ENCODE results near the gene SPINT1.

SPINT1 gene

GRCh38 chr15:40812721-40813425 lies 31.0 kb upstream of the SPINT1 start:
- Histone ChIP-seq H3K79me2 (ENCODE audit: control insufficient read depth, insufficient read depth, low read length) (no peaks in the 10 kb centered on the region), H4K5ac (ENCODE audit: low read length) (no peak overlapping the region), H3K4me1 (ENCODE audit: control insufficient read depth, low read depth, low read length) (no peaks in the 10 kb centered on the region), H3K23ac (ENCODE audit: low read length) (no peak overlapping the region), H2BK120ac (ENCODE audit: low read depth, low read length) (no peak overlapping the region), H3K79me1 (ENCODE audit: low read length) (no peaks in the 10 kb centered on the region), H3K36me3 (ENCODE audit: control insufficient read depth, insufficient read depth, low read length) (peaks cover 2% of the 10 kb centered on the region), H3K27me3 (ENCODE audit: insufficient read depth, low read length, poor library complexity) (no peaks in the 10 kb centered on the region), H4K8ac (ENCODE audit: low read depth, low read length) (no peak overlapping the region), H3K56ac (ENCODE audit: low read length) (no peak overlapping the region), H3K4me3 (ENCODE audit: low read length) (no peak overlapping the region), H2BK5ac (ENCODE audit: low read length) (no peak overlapping the region), H3K4ac (ENCODE audit: low read depth, low read length) (no peak overlapping the region), H3K9ac (ENCODE audit: low read length) (no peak overlapping the region), H3K4me2 (ENCODE audit: low read length) (no peak overlapping the region), H2AK5ac (ENCODE audit: low read length) (no peak overlapping the region), H2BK15ac (replicated peaks; ENCODE audit: low read depth) (no peak overlapping the region), H3K18ac (ENCODE audit: low read length) (no peak overlapping the region), H3K27ac (ENCODE audit: low read depth, low read length) (no peak overlapping the region)
- no peak for DNase-seq
- WGBS (ENCODE audit: extremely low coverage, insufficient coverage, low lambda C conversion rate) = no CpG with 5 or more reads among the region's 12 CpGs

GRCh38 chr15:40815042-40815698 lies 28.7 kb upstream of the SPINT1 start:
- no peak overlapping the region for H2BK15ac ChIP-seq (replicated peaks; ENCODE audit: low read depth)
- H4K8ac ChIP-seq (ENCODE audit: low read depth, low read length) = no peak overlapping the region
- no peaks in the 10 kb centered on the region for H3K79me2 ChIP-seq (ENCODE audit: control insufficient read depth, insufficient read depth, low read length)
- no peak overlapping the region for H3K18ac ChIP-seq (ENCODE audit: low read length)
- no peak overlapping the region for H3K4me3 ChIP-seq (ENCODE audit: low read length)
- H3K4me2 ChIP-seq (ENCODE audit: low read length) = no peak overlapping the region
- no peaks in the 10 kb centered on the region for H3K27me3 ChIP-seq (ENCODE audit: insufficient read depth, low read length, poor library complexity)
- peaks cover 2% of the 10 kb centered on the region for H3K36me3 ChIP-seq (ENCODE audit: control insufficient read depth, insufficient read depth, low read length)
- H2BK5ac ChIP-seq (ENCODE audit: low read length) = no peak overlapping the region
- no peak overlapping the region for H3K4ac ChIP-seq (ENCODE audit: low read depth, low read length)
- no peak overlapping the region for H3K56ac ChIP-seq (ENCODE audit: low read length)
- WGBS (ENCODE audit: extremely low coverage, insufficient coverage, low lambda C conversion rate) = no CpG with 5 or more reads among the region's 4 CpGs
- H3K27ac ChIP-seq (ENCODE audit: low read depth, low read length) = no peak overlapping the region
- H4K5ac ChIP-seq (ENCODE audit: low read length) = no peak overlapping the region
- H3K4me1 ChIP-seq (ENCODE audit: control insufficient read depth, low read depth, low read length) = no peaks in the 10 kb centered on the region
- H2AK5ac ChIP-seq (ENCODE audit: low read length) = no peak overlapping the region
- no peaks in the 10 kb centered on the region for H3K79me1 ChIP-seq (ENCODE audit: low read length)
- H3K23ac ChIP-seq (ENCODE audit: low read length) = no peak overlapping the region
- no peak overlapping the region for H3K9ac ChIP-seq (ENCODE audit: low read length)
- H2BK120ac ChIP-seq (ENCODE audit: low read depth, low read length) = no peak overlapping the region
- no peak for DNase-seq

GRCh38 chr15:40819048-40819447 lies 24.8 kb upstream of the SPINT1 start:
- no peak overlapping the region for H3K27ac ChIP-seq (ENCODE audit: low read depth, low read length)
- no peaks in the 10 kb centered on the region for H3K4me1 ChIP-seq (ENCODE audit: control insufficient read depth, low read depth, low read length)
- no peak for DNase-seq
- no peak overlapping the region for H3K4me2 ChIP-seq (ENCODE audit: low read length)
- no peaks in the 10 kb centered on the region for H3K79me2 ChIP-seq (ENCODE audit: control insufficient read depth, insufficient read depth, low read length)
- H3K4ac ChIP-seq (ENCODE audit: low read depth, low read length) = no peak overlapping the region
- H3K4me3 ChIP-seq (ENCODE audit: low read length) = no peak overlapping the region
- H3K36me3 ChIP-seq (ENCODE audit: control insufficient read depth, insufficient read depth, low read length) = peaks cover under 1% of the 10 kb centered on the region
- H3K56ac ChIP-seq (ENCODE audit: low read length) = no peak overlapping the region
- no peak overlapping the region for H2BK15ac ChIP-seq (replicated peaks; ENCODE audit: low read depth)
- WGBS (ENCODE audit: extremely low coverage, insufficient coverage, low lambda C conversion rate) = no CpG with 5 or more reads among the region's 7 CpGs
- H4K5ac ChIP-seq (ENCODE audit: low read length) = no peak overlapping the region
- H3K79me1 ChIP-seq (ENCODE audit: low read length) = no peaks in the 10 kb centered on the region
- H4K8ac ChIP-seq (ENCODE audit: low read depth, low read length) = no peak overlapping the region
- H2AK5ac ChIP-seq (ENCODE audit: low read length) = no peak overlapping the region
- no peak overlapping the region for H2BK120ac ChIP-seq (ENCODE audit: low read depth, low read length)
- no peak overlapping the region for H2BK5ac ChIP-seq (ENCODE audit: low read length)
- no peak overlapping the region for H3K23ac ChIP-seq (ENCODE audit: low read length)
- no peak overlapping the region for H3K9ac ChIP-seq (ENCODE audit: low read length)
- no peak overlapping the region for H3K18ac ChIP-seq (ENCODE audit: low read length)
- no peaks in the 10 kb centered on the region for H3K27me3 ChIP-seq (ENCODE audit: insufficient read depth, low read length, poor library complexity)

GRCh38 chr15:40821195-40821594 lies 22.7 kb upstream of the SPINT1 start:
- Histone ChIP-seq H3K4ac (ENCODE audit: low read depth, low read length) (no peak overlapping the region), H3K9ac (ENCODE audit: low read length) (no peak overlapping the region), H3K27ac (ENCODE audit: low read depth, low read length) (no peak overlapping the region), H3K79me1 (ENCODE audit: low read length) (no peaks in the 10 kb centered on the region), H3K4me2 (ENCODE audit: low read length) (no peak overlapping the region), H3K56ac (ENCODE audit: low read length) (no peak overlapping the region), H3K18ac (ENCODE audit: low read length) (no peak overlapping the region), H3K27me3 (ENCODE audit: insufficient read depth, low read length, poor library complexity) (no peaks in the 10 kb centered on the region), H3K23ac (ENCODE audit: low read length) (no peak overlapping the region), H3K36me3 (ENCODE audit: control insufficient read depth, insufficient read depth, low read length) (no peaks in the 10 kb centered on the region), H2BK5ac (ENCODE audit: low read length) (no peak overlapping the region), H3K79me2 (ENCODE audit: control insufficient read depth, insufficient read depth, low read length) (no peaks in the 10 kb centered on the region), H3K4me3 (ENCODE audit: low read length) (no peak overlapping the region), H3K4me1 (ENCODE audit: control insufficient read depth, low read depth, low read length) (no peaks in the 10 kb centered on the region), H2AK5ac (ENCODE audit: low read length) (no peak overlapping the region), H4K5ac (ENCODE audit: low read length) (no peak overlapping the region), H2BK15ac (replicated peaks; ENCODE audit: low read depth) (no peak overlapping the region), H2BK120ac (ENCODE audit: low read depth, low read length) (no peak overlapping the region), H4K8ac (ENCODE audit: low read depth, low read length) (no peak overlapping the region)
- no CpG with 5 or more reads among the region's 2 CpGs for WGBS (ENCODE audit: extremely low coverage, insufficient coverage, low lambda C conversion rate)
- no peak for DNase-seq

- H3K4me3 ChIP-seq (ENCODE audit: low read length) = no peak overlapping the region
- no peak overlapping the region for H3K23ac ChIP-seq (ENCODE audit: low read length)
- no peak overlapping the region for H3K4ac ChIP-seq (ENCODE audit: low read depth, low read length)
- H3K27ac ChIP-seq (ENCODE audit: low read depth, low read length) = no peak overlapping the region
- H3K4me1 ChIP-seq (ENCODE audit: control insufficient read depth, low read depth, low read length) = no peaks in the 10 kb centered on the region
- no peak overlapping the region for H4K5ac ChIP-seq (ENCODE audit: low read length)
- H3K9ac ChIP-seq (ENCODE audit: low read length) = no peak overlapping the region
- no peak overlapping the region for H3K56ac ChIP-seq (ENCODE audit: low read length)
- H3K27me3 ChIP-seq (ENCODE audit: insufficient read depth, low read length, poor library complexity) = no peaks in the 10 kb centered on the region
- no peak overlapping the region for H2BK120ac ChIP-seq (ENCODE audit: low read depth, low read length)
- no peak overlapping the region for H2BK15ac ChIP-seq (replicated peaks; ENCODE audit: low read depth)
- WGBS (ENCODE audit: extremely low coverage, insufficient coverage, low lambda C conversion rate) = no CpG with 5 or more reads among the region's 1 CpG
- H3K36me3 ChIP-seq (ENCODE audit: control insufficient read depth, insufficient read depth, low read length) = no peaks in the 10 kb centered on the region
- H2BK5ac ChIP-seq (ENCODE audit: low read length) = no peak overlapping the region
- no peak overlapping the region for H3K18ac ChIP-seq (ENCODE audit: low read length)
- no peaks in the 10 kb centered on the region for H3K79me2 ChIP-seq (ENCODE audit: control insufficient read depth, insufficient read depth, low read length)
- no peak overlapping the region for H2AK5ac ChIP-seq (ENCODE audit: low read length)
- H3K4me2 ChIP-seq (ENCODE audit: low read length) = no peak overlapping the region
- no peaks in the 10 kb centered on the region for H3K79me1 ChIP-seq (ENCODE audit: low read length)
- H4K8ac ChIP-seq (ENCODE audit: low read depth, low read length) = no peak overlapping the region
- no peak for DNase-seq
Measured at GRCh38 chr15:40823572-40824343, 20.1 kb upstream of the SPINT1 start.

Measured in mesendoderm (in vitro differentiated cells).